ENCODE data around the gene NOL11.
"Not testable (repeated sequence)": the region's sequence is repeated elsewhere in the genome, so short reads cannot be mapped to it uniquely, and the experiment has no call there.

NOL11 gene

GRCh38 chr17:67717624-67718324, at the start of gene NOL11:
Gene NOL11, plus strand, starts transcription at chr17:67717936. Its CDS starts 12 bp downstream, at chr17:67717948.
- peak; percentile 96 for DNase-seq

- no peak for DNase-seq
Measured at GRCh38 chr17:67671493-67671892, 46.2 kb upstream of the NOL11 start.

- DNase-seq, result no peak
Measured at GRCh38 chr17:67672592-67673335, 45.0 kb upstream of the NOL11 start.

GRCh38 chr17:67675481-67675880, 42.3 kb upstream of the NOL11 start:
- DNase-seq, result no peak

- no peak for DNase-seq
Measured at GRCh38 chr17:67676305-67676704, 41.4 kb upstream of the NOL11 start.

GRCh38 chr17:67678414-67678813, 39.3 kb upstream of the NOL11 start:
- no peak for DNase-seq

GRCh38 chr17:67679225-67679624, 38.5 kb upstream of the NOL11 start:
- DNase-seq, result no peak

GRCh38 chr17:67679721-67680120, 38.0 kb upstream of the NOL11 start:
- DNase-seq, result no peak

- DNase-seq, result no peak
Measured at GRCh38 chr17:67680445-67681224, 37.1 kb upstream of the NOL11 start.

GRCh38 chr17:67682196-67682595, 35.5 kb upstream of the NOL11 start:
- DNase-seq, result no peak

GRCh38 chr17:67685351-67685750, 32.4 kb upstream of the NOL11 start:
- DNase-seq, result no peak

GRCh38 chr17:67686241-67686640, 31.5 kb upstream of the NOL11 start:
- DNase-seq, result no peak

GRCh38 chr17:67687511-67687910, 30.2 kb upstream of the NOL11 start:
- no peak for DNase-seq

GRCh38 chr17:67689534-67690177, 28.1 kb upstream of the NOL11 start:
- peak; percentile 51 for DNase-seq

- DNase-seq, result no peak
Measured at GRCh38 chr17:67693811-67694210, 23.9 kb upstream of the NOL11 start.

GRCh38 chr17:67696347-67696746, 21.4 kb upstream of the NOL11 start:
- no peak for DNase-seq

- no peak for DNase-seq
Measured at GRCh38 chr17:67696853-67697498, 20.8 kb upstream of the NOL11 start.

- DNase-seq, result no peak
Measured at GRCh38 chr17:67700037-67700724, 17.6 kb upstream of the NOL11 start.

GRCh38 chr17:67700725-67701119, 17.0 kb upstream of the NOL11 start:
- DNase-seq, result no peak

- not testable (repeated sequence) for DNase-seq
Measured at GRCh38 chr17:67702861-67703260, 14.9 kb upstream of the NOL11 start.

GRCh38 chr17:67707442-67707841, 10.3 kb upstream of the NOL11 start:
- no peak for DNase-seq

- no peak for DNase-seq
Measured at GRCh38 chr17:67708378-67708777, 9.4 kb upstream of the NOL11 start.

Data from amniotic stem cell (primary cell).